Measurements from ENCODE around the gene BICDL1. TPM values are rescaled to one million over a fixed set of nuclear protein-coding genes. Genes with fewer than 3 reads are reported as not detected.

BICDL1 gene
- total and polyA plus RNA-seq, 10 of the 15 experiments (the other 5 are each of a cell fraction or from before 2014, with no cell fraction given) = 0.72 to 12.3 (median 4.2) TPM

- TF ChIP-seq, protein P1, sequence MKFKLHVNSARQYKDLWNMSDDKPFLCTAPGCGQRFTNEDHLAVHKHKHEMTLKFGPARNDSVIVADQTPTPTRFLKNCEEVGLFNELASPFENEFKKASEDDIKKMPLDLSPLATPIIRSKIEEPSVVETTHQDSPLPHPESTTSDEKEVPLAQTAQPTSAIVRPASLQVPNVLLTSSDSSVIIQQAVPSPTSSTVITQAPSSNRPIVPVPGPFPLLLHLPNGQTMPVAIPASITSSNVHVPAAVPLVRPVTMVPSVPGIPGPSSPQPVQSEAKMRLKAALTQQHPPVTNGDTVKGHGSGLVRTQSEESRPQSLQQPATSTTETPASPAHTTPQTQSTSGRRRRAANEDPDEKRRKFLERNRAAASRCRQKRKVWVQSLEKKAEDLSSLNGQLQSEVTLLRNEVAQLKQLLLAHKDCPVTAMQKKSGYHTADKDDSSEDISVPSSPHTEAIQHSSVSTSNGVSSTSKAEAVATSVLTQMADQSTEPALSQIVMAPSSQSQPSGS (IDR thresholded peaks at IDR 0.05; ENCODE audit: low read length) = peak; percentile 12; the same call in 1 of the 2 replicates
- peak; percentile 52; the same call in 1 of the 2 replicates for TF ChIP-seq IKZF1 (conservative IDR thresholded peaks at IDR 0.05)
- no peak for TF ChIP-seq NKRF (conservative IDR thresholded peaks at IDR 0.05)
- TF ChIP-seq RFX5 (IDR thresholded peaks at IDR 0.05; ENCODE audit: low read depth, low read length) = no peak
- peak; percentile 33; the same call in 1 of the 2 replicates for TF ChIP-seq DPF2 (IDR thresholded peaks at IDR 0.05)
- TF ChIP-seq TCF3 (IDR thresholded peaks at IDR 0.05; ENCODE audit: borderline replicate concordance, insufficient read depth, low read depth, low read length) = peak; percentile 54; the same call in 1 of the 2 replicates
- peak; percentile 57 for TF ChIP-seq IRF4 (IDR thresholded peaks at IDR 0.05; ENCODE audit: low read depth, low read length)
- no peak for TF ChIP-seq ZNF24 (IDR thresholded peaks at IDR 0.05)
- peak; percentile 67 for TF ChIP-seq JUNB (IDR thresholded peaks at IDR 0.05)
- TF ChIP-seq, protein P2, sequence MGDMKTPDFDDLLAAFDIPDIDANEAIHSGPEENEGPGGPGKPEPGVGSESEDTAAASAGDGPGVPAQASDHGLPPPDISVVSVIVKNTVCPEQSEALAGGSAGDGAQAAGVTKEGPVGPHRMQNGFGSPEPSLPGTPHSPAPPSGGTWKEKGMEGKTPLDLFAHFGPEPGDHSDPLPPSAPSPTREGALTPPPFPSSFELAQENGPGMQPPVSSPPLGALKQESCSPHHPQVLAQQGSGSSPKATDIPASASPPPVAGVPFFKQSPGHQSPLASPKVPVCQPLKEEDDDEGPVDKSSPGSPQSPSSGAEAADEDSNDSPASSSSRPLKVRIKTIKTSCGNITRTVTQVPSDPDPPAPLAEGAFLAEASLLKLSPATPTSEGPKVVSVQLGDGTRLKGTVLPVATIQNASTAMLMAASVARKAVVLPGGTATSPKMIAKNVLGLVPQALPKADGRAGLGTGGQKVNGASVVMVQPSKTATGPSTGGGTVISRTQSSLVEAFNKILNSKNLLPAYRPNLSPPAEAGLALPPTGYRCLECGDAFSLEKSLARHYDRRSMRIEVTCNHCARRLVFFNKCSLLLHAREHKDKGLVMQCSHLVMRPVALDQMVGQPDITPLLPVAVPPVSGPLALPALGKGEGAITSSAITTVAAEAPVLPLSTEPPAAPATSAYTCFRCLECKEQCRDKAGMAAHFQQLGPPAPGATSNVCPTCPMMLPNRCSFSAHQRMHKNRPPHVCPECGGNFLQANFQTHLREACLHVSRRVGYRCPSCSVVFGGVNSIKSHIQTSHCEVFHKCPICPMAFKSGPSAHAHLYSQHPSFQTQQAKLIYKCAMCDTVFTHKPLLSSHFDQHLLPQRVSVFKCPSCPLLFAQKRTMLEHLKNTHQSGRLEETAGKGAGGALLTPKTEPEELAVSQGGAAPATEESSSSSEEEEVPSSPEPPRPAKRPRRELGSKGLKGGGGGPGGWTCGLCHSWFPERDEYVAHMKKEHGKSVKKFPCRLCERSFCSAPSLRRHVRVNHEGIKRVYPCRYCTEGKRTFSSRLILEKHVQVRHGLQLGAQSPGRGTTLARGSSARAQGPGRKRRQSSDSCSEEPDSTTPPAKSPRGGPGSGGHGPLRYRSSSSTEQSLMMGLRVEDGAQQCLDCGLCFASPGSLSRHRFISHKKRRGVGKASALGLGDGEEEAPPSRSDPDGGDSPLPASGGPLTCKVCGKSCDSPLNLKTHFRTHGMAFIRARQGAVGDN (IDR thresholded peaks at IDR 0.05) = peak; percentile 89
- TF ChIP-seq, protein P3, sequence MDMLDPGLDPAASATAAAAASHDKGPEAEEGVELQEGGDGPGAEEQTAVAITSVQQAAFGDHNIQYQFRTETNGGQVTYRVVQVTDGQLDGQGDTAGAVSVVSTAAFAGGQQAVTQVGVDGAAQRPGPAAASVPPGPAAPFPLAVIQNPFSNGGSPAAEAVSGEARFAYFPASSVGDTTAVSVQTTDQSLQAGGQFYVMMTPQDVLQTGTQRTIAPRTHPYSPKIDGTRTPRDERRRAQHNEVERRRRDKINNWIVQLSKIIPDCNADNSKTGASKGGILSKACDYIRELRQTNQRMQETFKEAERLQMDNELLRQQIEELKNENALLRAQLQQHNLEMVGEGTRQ (IDR thresholded peaks at IDR 0.05; ENCODE audit: borderline replicate concordance, low read depth, low read length) = no peak; the same call in 1 of the 2 replicates
- TF ChIP-seq NFYA (IDR thresholded peaks at IDR 0.05; ENCODE audit: borderline replicate concordance, low read depth, low read length) = no peak
- TF ChIP-seq NFXL1 (IDR thresholded peaks at IDR 0.05; ENCODE audit: borderline replicate concordance) = no peak
- TF ChIP-seq, protein P4, sequence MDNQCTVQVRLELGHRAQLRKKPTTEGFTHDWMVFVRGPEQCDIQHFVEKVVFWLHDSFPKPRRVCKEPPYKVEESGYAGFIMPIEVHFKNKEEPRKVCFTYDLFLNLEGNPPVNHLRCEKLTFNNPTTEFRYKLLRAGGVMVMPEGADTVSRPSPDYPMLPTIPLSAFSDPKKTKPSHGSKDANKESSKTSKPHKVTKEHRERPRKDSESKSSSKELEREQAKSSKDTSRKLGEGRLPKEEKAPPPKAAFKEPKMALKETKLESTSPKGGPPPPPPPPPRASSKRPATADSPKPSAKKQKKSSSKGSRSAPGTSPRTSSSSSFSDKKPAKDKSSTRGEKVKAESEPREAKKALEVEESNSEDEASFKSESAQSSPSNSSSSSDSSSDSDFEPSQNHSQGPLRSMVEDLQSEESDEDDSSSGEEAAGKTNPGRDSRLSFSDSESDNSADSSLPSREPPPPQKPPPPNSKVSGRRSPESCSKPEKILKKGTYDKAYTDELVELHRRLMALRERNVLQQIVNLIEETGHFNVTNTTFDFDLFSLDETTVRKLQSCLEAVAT (IDR thresholded peaks at IDR 0.05) = 0 out of 2 replicates have a peak, but pooled peaks have one; percentile 28
- TF ChIP-seq, protein P5, sequence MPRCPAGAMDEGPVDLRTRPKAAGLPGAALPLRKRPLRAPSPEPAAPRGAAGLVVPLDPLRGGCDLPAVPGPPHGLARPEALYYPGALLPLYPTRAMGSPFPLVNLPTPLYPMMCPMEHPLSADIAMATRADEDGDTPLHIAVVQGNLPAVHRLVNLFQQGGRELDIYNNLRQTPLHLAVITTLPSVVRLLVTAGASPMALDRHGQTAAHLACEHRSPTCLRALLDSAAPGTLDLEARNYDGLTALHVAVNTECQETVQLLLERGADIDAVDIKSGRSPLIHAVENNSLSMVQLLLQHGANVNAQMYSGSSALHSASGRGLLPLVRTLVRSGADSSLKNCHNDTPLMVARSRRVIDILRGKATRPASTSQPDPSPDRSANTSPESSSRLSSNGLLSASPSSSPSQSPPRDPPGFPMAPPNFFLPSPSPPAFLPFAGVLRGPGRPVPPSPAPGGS (IDR thresholded peaks at IDR 0.05; ENCODE audit: borderline replicate concordance, insufficient read depth, low read depth, low read length, poor library complexity, severe bottlenecking) = peak; percentile 47
- peak; percentile 82 for TF ChIP-seq RELB (IDR thresholded peaks at IDR 0.05; ENCODE audit: low read depth)
These were observed 132.8 kb downstream of the BICDL1 start (continued) for GRCh38 chr12:120121766-120122293.
